GM19467 (cell line): ENCODE results near the gene ATAD2B.
"Not testable (repeated sequence)": the region's sequence is repeated elsewhere in the genome, so short reads cannot be mapped to it uniquely, and the experiment has no call there.

Experiments
- ATAC-seq: cut with Tn5 transposase; IDR thresholded peaks from one replicate; pipeline ENCODE4 v1.9.1; 2021; ENCODE audit warnings: mild to moderate bottlenecking, moderate library complexity; ENCODE audit not compliant: unreplicated experiment

The ATAD2B gene

GRCh38 chr2:23753291-23754010 lies 173.5 kb downstream of the ATAD2B start:
- no peak for ATAC-seq

- no peak for ATAC-seq
Measured at GRCh38 chr2:23751747-23752265, 175.1 kb downstream of the ATAD2B start.

GRCh38 chr2:23746141-23746863 lies 180.6 kb downstream of the ATAD2B start:
- ATAC-seq: no peak

GRCh38 chr2:23745726-23746105 lies 181.2 kb downstream of the ATAD2B start:
- no peak for ATAC-seq

GRCh38 chr2:23745068-23745725 lies 181.7 kb downstream of the ATAD2B start:
- ATAC-seq: no peak

GRCh38 chr2:23736783-23737182 lies 190.1 kb downstream of the ATAD2B start:
- ATAC-seq: not testable (repeated sequence)

GRCh38 chr2:23734416-23734815 lies 192.5 kb downstream of the ATAD2B start:
- ATAC-seq: no peak

GRCh38 chr2:23723029-23723428 lies 203.9 kb downstream of the ATAD2B start:
- ATAC-seq: not testable (repeated sequence)

- ATAC-seq: no peak
Measured at GRCh38 chr2:23722255-23722654, 204.7 kb downstream of the ATAD2B start.

GRCh38 chr2:23721454-23721826 lies 205.5 kb downstream of the ATAD2B start:
- ATAC-seq: no peak

- ATAC-seq: no peak
Measured at GRCh38 chr2:23720705-23721453, 206.0 kb downstream of the ATAD2B start.

- no peak for ATAC-seq
Measured at GRCh38 chr2:23719716-23720115, 207.2 kb downstream of the ATAD2B start.

GRCh38 chr2:23718931-23719700 lies 207.8 kb downstream of the ATAD2B start:
- ATAC-seq: no peak

GRCh38 chr2:23713351-23713750 lies 213.6 kb downstream of the ATAD2B start:
- ATAC-seq: no peak

GRCh38 chr2:23712756-23713151 lies 214.2 kb downstream of the ATAD2B start:
- ATAC-seq: no peak

- ATAC-seq: no peak
Measured at GRCh38 chr2:23711979-23712755, 214.8 kb downstream of the ATAD2B start.

- no peak for ATAC-seq
Measured at GRCh38 chr2:23709311-23709710, 217.6 kb downstream of the ATAD2B start.

- ATAC-seq: no peak
Measured at GRCh38 chr2:23708771-23709170, 218.2 kb downstream of the ATAD2B start.

GRCh38 chr2:23707096-23707495 lies 219.8 kb downstream of the ATAD2B start:
- ATAC-seq: no peak
